IMR-90 (cell line): ENCODE results near the gene AOPEP. TPM values are rescaled to one million over a fixed set of nuclear protein-coding genes. Genes with fewer than 3 reads are reported as not detected.

ENCODE experiments used
- ATAC-seq: fragments of 200-7000 bp; cut with Tn5 transposase; 2 replicates; pipeline ENCODE4 v1.9.1; 2020; ENCODE audit warnings: low read depth, mild to moderate bottlenecking, moderate library complexity
- BruUV-seq: library from RNA; stranded (reverse); fragments of 400-500 nt; replicated peaks from 2 replicates; lab custom pipeline; 2021; lab: Mats Ljungman, UMichigan
- CTCF ChIA-PET: fragments of 300-600 bp; formaldehyde crosslinking; extraction: SDS; loops from one replicate; lab custom pipeline; 2021; ENCODE audit warnings: antibody characterized with exemption; lab: Yijun Ruan, JAX
- POLR2A ChIA-PET: fragments of 300-600 bp; sonication (Branson Sonifier 250); formaldehyde crosslinking; loops from one replicate; lab custom pipeline; 2022; ENCODE audit warnings: antibody characterized with exemption; ENCODE audit not compliant: unreplicated experiment; lab: Charles Lee
- DNase-seq: peaks from one replicate; pipeline ENCODE4 v3.0.0; 2013
- H2AFZ ChIP-seq: replicated peaks from 2 replicates; pipeline ENCODE3; 2013; ENCODE audit warnings: low read length, mild to moderate bottlenecking; ENCODE audit not compliant: poor library complexity
- H2AK5ac ChIP-seq: 2 replicates; pipeline ENCODE4 v1.6.1; 2013; ENCODE audit warnings: low read depth, low read length, inconsistent platforms
- H2AK9ac ChIP-seq: replicated peaks from 2 replicates; pipeline ENCODE3; 2013; ENCODE audit warnings: mild to moderate bottlenecking, low read depth, low read length, moderate library complexity; ENCODE audit not compliant: poor library complexity
- H2BK120ac ChIP-seq: 2 replicates; pipeline ENCODE4 v1.6.1; 2013; ENCODE audit warnings: low read depth, low read length, inconsistent platforms
- H2BK15ac ChIP-seq: 3 replicates; pipeline ENCODE4 v1.6.1; 2013; ENCODE audit warnings: low read depth, low read length, inconsistent platforms
- H2BK20ac ChIP-seq: 2 replicates; pipeline ENCODE4 v1.6.1; 2013; ENCODE audit warnings: low read depth, mild to moderate bottlenecking, inconsistent platforms, low read length, moderate library complexity
- H2BK5ac ChIP-seq: 2 replicates; pipeline ENCODE4 v1.6.1; 2013; ENCODE audit warnings: mild to moderate bottlenecking, low read depth, low read length, inconsistent platforms; ENCODE audit not compliant: poor library complexity, severe bottlenecking
- H3K14ac ChIP-seq: replicated peaks from 2 replicates; pipeline ENCODE4 v1.6.1; 2013; ENCODE audit warnings: low read depth, low read length, inconsistent platforms
- H3K18ac ChIP-seq: 2 replicates; pipeline ENCODE4 v1.6.1; 2013; ENCODE audit warnings: low read depth, low read length, control low read depth
- H3K23ac ChIP-seq: 2 replicates; pipeline ENCODE4 v1.6.1; 2013; ENCODE audit warnings: low read depth, low read length, inconsistent platforms
- H3K27ac ChIP-seq: 2 replicates; pipeline ENCODE4 v1.5.1; 2013; ENCODE audit warnings: mild to moderate bottlenecking, control low read depth, low read length; ENCODE audit not compliant: insufficient read depth
- H3K27me3 ChIP-seq: 2 replicates; pipeline ENCODE4 v1.6.1; 2013; ENCODE audit warnings: low read length; ENCODE audit not compliant: control insufficient read depth, insufficient read depth
- H3K36me3 ChIP-seq: 2 replicates; pipeline ENCODE4 v1.6.1; 2013; ENCODE audit warnings: low read length, mixed read lengths; ENCODE audit not compliant: control insufficient read depth, insufficient read depth
- H3K4ac ChIP-seq: 2 replicates; pipeline ENCODE4 v1.6.1; 2013; ENCODE audit warnings: low read depth, low read length, inconsistent platforms
- H3K4me1 ChIP-seq: 2 replicates; pipeline ENCODE4 v1.6.1; 2013; ENCODE audit warnings: low read length, mixed read lengths; ENCODE audit not compliant: control insufficient read depth, insufficient read depth
- H3K4me2 ChIP-seq: 2 replicates; pipeline ENCODE4 v1.6.1; 2013; ENCODE audit warnings: low read depth, mild to moderate bottlenecking, control low read depth, low read length, moderate library complexity
- H3K4me3 ChIP-seq: 2 replicates; pipeline ENCODE4 v1.5.1; 2013; ENCODE audit warnings: low read depth, mild to moderate bottlenecking, control low read depth, low read length, moderate library complexity; ENCODE audit not compliant: insufficient read depth
- H3K56ac ChIP-seq: 2 replicates; pipeline ENCODE4 v1.6.1; 2013; ENCODE audit warnings: low read length, inconsistent platforms; ENCODE audit not compliant: insufficient read depth; ENCODE audit errors: extremely low read depth
- H3K79me1 ChIP-seq, 2 experiments: 2 replicates each; pipeline ENCODE4 v1.6.1; 2013; ENCODE audit warnings: low read length in 2 of 2, inconsistent platforms in 1 of 2, low read depth in 1 of 2
- H3K9ac ChIP-seq: 2 replicates; pipeline ENCODE4 v1.6.1; 2013; ENCODE audit warnings: low read depth, low read length, control low read depth
- H3K9me1 ChIP-seq: 2 replicates; pipeline ENCODE4 v1.6.1; 2013; ENCODE audit warnings: low read length, inconsistent platforms; ENCODE audit not compliant: insufficient read depth
- H3K9me3 ChIP-seq: 2 replicates; pipeline ENCODE4 v1.6.1; 2013; ENCODE audit warnings: low read length; ENCODE audit not compliant: control insufficient read depth, insufficient read depth
- H4K20me1 ChIP-seq: 2 replicates; pipeline ENCODE4 v1.6.1; 2013; ENCODE audit warnings: low read length, inconsistent platforms; ENCODE audit not compliant: insufficient read depth
- H4K5ac ChIP-seq: 2 replicates; pipeline ENCODE4 v1.6.1; 2013; ENCODE audit warnings: mild to moderate bottlenecking, low read depth, low read length, control low read depth
- H4K8ac ChIP-seq, 2 experiments: 2 replicates each; pipeline ENCODE4 v1.6.1; 2013; ENCODE audit warnings: low read depth in 2 of 2, low read length in 2 of 2, control low read depth in 1 of 2, inconsistent platforms in 1 of 2
- H4K91ac ChIP-seq: 2 replicates; pipeline ENCODE4 v1.6.1; 2013; ENCODE audit warnings: low read depth, low read length, inconsistent platforms; ENCODE audit not compliant: insufficient read depth
- BHLHE40 ChIP-seq: fragments of 150-350 bp; IDR thresholded peaks from 2 replicates; pipeline ENCODE4 v1.6.1; 2016; ENCODE audit warnings: mild to moderate bottlenecking, low read depth, low read length
- CEBPB ChIP-seq: IDR thresholded peaks from 2 replicates; pipeline ENCODE4 v1.6.1; 2012; ENCODE audit warnings: low read depth, low read length, improper control_type of control experiment
- CHD1 ChIP-seq: IDR thresholded peaks from 2 replicates; pipeline ENCODE4 v1.6.1; 2012; ENCODE audit warnings: low read depth, low read length, improper control_type of control experiment
- FOS ChIP-seq: fragments of 150-350 bp; IDR thresholded peaks from 2 replicates; pipeline ENCODE4 v1.6.1; 2016; ENCODE audit warnings: low read depth, low read length
- MAZ ChIP-seq: IDR thresholded peaks from 2 replicates; pipeline ENCODE4 v1.6.1; 2012; ENCODE audit warnings: low read depth, mild to moderate bottlenecking, low read length, improper control_type of control experiment, moderate library complexity, borderline replicate concordance
- MXI1 ChIP-seq: IDR thresholded peaks from 2 replicates; pipeline ENCODE4 v1.6.1; 2012; ENCODE audit warnings: low read depth, mild to moderate bottlenecking, low read length, moderate library complexity, borderline replicate concordance
- NFE2L2 ChIP-seq: fragments of 150-350 bp; IDR thresholded peaks from 2 replicates; pipeline ENCODE4 v1.6.1; 2016; ENCODE audit warnings: low read depth, mild to moderate bottlenecking, low read length
- POLR2A ChIP-seq: IDR thresholded peaks from 2 replicates; pipeline ENCODE4 v1.6.1; 2012; ENCODE audit warnings: mild to moderate bottlenecking, low read depth, low read length
- RAD21 ChIP-seq: IDR thresholded peaks from 2 replicates; pipeline ENCODE4 v1.6.1; 2012; ENCODE audit warnings: low read length, improper control_type of control experiment
- RFX5 ChIP-seq: IDR thresholded peaks from 2 replicates; pipeline ENCODE4 v1.8.0; 2012; ENCODE audit warnings: low read depth, mild to moderate bottlenecking, low read length, moderate library complexity
- SMC3 ChIP-seq: fragments of 150-350 bp; IDR thresholded peaks from 2 replicates; pipeline ENCODE4 v1.6.1; 2016; ENCODE audit warnings: low read depth, mild to moderate bottlenecking, antibody characterized with exemption, low read length, moderate library complexity
- WGBS, 2 experiments: methylation state at CpG; one replicate each; pipeline versions ENCODE4 v1.1.5 to v1.1.7; 2013; ENCODE audit warnings: missing lambda C conversion rate in 2 of 2; ENCODE audit not compliant: insufficient read length in 1 of 2; ENCODE audit errors: extremely low coverage in 2 of 2; 5-methylcytosine and 5-hydroxymethylcytosine counted together
- dilution Hi-C: fragments of 300-500 bp; cut with HindIII; formaldehyde crosslinking; loops from one replicate; pipeline ENCODE4 v1.14.3; 2018; ENCODE audit warnings: low sequenced_read_pairs; ENCODE audit not compliant: unreplicated experiment
- in situ Hi-C: fragments of 300-500 bp; cut with MboI; formaldehyde crosslinking; loops from 3 replicates; pipeline ENCODE4 v1.14.3; 2019; ENCODE audit warnings: low sequenced_read_pairs, inconsistent platforms, mixed read lengths
- intact Hi-C: fragments of 100-400 bp; cut with micrococcal nuclease; formaldehyde crosslinking; loops from 2 replicates; pipeline ENCODE4 v1.10.0; 2022
- polyA plus RNA-seq, 3 experiments: library from polyadenylated mRNA; depleted of rRNA; stranded (reverse); fragments of >200 nt; gene quantifications; 2 replicates each; pipeline ENCODE4 v1.2.3, GENCODE V29; 2012; ENCODE audit warnings: low replicate concordance in 1 of 3
- total RNA-seq: library from RNA; depleted of rRNA; stranded (reverse); fragments of >200 nt; gene quantifications from 2 replicates; pipeline ENCODE4 v1.2.3, GENCODE V29; 2012
- TF ChIP-seq, protein P1 (sequence below): conservative IDR thresholded peaks from 2 replicates; pipeline ENCODE4 v1.5.1; 2012; ENCODE audit warnings: mild to moderate bottlenecking, low read depth, low read length, improper control_type of control experiment
- TF ChIP-seq, protein P2 (sequence below): fragments of 150-350 bp; IDR thresholded peaks from 2 replicates; pipeline ENCODE4 v1.6.1; 2016; ENCODE audit warnings: low read depth, mild to moderate bottlenecking, low read length, moderate library complexity, borderline replicate concordance
- TF ChIP-seq, protein P3 (sequence below): fragments of 150-350 bp; IDR thresholded peaks from 2 replicates; pipeline ENCODE4 v1.6.1; 2017; ENCODE audit warnings: mild to moderate bottlenecking, antibody characterized with exemption, low read length, low read depth

Gene AOPEP
- total and polyA plus RNA-seq, 2 of the 4 experiments (the other 2 are of a cell fraction) = 34.9 to 38.7 TPM

DNA sequence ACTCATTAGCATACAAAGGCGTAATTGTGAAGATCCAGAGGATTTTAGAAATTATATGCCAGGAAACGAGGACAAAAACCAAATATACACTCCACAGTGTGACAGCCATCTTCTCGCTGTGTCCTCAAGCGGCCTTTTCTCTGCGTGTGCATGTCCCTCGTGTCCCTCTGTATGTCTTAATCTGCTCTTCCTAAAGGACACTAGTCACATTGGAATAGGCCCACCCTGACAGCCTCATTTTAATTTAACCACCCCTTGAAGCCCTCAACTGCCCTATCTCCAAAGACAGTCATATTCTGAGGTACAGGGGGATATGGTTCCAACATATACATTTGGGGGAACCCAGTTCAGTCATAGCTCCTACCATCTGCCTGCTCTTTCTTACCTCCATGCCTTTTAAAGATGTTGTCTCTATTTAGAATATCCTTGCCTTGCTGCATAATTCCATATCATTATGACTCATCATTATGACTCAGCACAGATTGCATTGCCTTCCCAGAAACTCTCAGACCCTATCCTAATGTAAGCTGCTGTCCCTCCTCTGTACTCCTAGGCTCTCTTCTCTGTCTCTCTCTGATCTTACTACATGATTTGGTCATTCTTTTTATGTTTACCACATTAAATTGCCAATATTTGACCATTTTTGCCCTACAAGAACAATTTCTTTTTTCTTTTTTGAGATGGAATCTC lies 210.9 kb downstream of the AOPEP start:
- WGBS, 2 experiments = 100% methylated on average over 3 of the region's 6 CpGs; no CpG with 5 or more reads in 1 of the 2 experiments
- DNase-seq (peak; percentile 98), ATAC-seq (peak; percentile 86)
- ChIA-PET POLR2A (interaction anchor here (1.0 kb wide), 1 partner anchor 66 kb away, joined by 3 read pairs; no protein-coding TSS in a partner anchor), CTCF (interaction anchor here (0.6 to 1.3 kb wide), 2 partner anchors 23 to 1169 kb away, joined by 3 to 4 read pairs; no protein-coding TSS in a partner anchor)
- no peaks in the 10 kb centered on the region for H3K36me3 ChIP-seq
- H3K27ac ChIP-seq = peak overlapping the region; percentile 89
- H4K20me1 ChIP-seq = no peaks in the 10 kb centered on the region
- peak overlapping the region; percentile 98 for H3K4ac ChIP-seq
- H2BK15ac ChIP-seq = peak overlapping the region; percentile 95; the same call in 2 of the 3 replicates
- dilution Hi-C loops (no loop called here), intact Hi-C loops (loop anchor here (2.0 kb wide), 1 partner anchor 15 kb away; no protein-coding TSS in a partner anchor), in situ Hi-C loops (no loop called here)
- H3K9me3 ChIP-seq = no peaks in the 10 kb centered on the region
- H3K4me1 ChIP-seq = peaks cover 33% of the 10 kb centered on the region
- H2AK5ac ChIP-seq = peak overlapping the region; percentile 97
- H3K56ac ChIP-seq = peak overlapping the region; percentile 68
- H3K27me3 ChIP-seq = no peaks in the 10 kb centered on the region
- BruUV-seq = no TSS peak
- H2BK5ac ChIP-seq = peak overlapping the region; percentile 96
- peak overlapping the region; percentile 99 for H2BK20ac ChIP-seq
- peak overlapping the region; percentile 96 for H3K14ac ChIP-seq
- H3K9ac ChIP-seq = no peak overlapping the region
- H3K4me3 ChIP-seq = no peak overlapping the region
- peak overlapping the region; percentile 68; the same call in 1 of the 2 replicates for H3K4me2 ChIP-seq
- peak overlapping the region; percentile 100 for H3K18ac ChIP-seq
- H4K5ac ChIP-seq = peak overlapping the region; percentile 99
- peak overlapping the region; percentile 97 for H2BK120ac ChIP-seq
- H4K91ac ChIP-seq = peak overlapping the region; percentile 98
- H4K8ac ChIP-seq = peak overlapping the region; percentile 52 to 90
- H3K23ac ChIP-seq = peak overlapping the region; percentile 90
- peaks cover 19% of the 10 kb centered on the region for H3K9me1 ChIP-seq
- H2AFZ ChIP-seq = peak overlapping the region; percentile 12
- H3K79me1 ChIP-seq = peaks cover 10 to 33% of the 10 kb centered on the region in 2 experiments; a peak in 3 of 4 replicates
- peak overlapping the region; percentile 29 for H2AK9ac ChIP-seq
- TF ChIP-seq CHD1 (no peak), SMC3 (no peak), RFX5 (no peak), MAZ (no peak), RAD21 (peak; percentile 27), CEBPB (peak; percentile 93), NFE2L2 (peak; percentile 98), FOS (peak; percentile 100), MXI1 (no peak), BHLHE40 (peak; percentile 77; the same call in 1 of the 2 replicates), POLR2A (no peak)
- TF ChIP-seq, protein P1, sequence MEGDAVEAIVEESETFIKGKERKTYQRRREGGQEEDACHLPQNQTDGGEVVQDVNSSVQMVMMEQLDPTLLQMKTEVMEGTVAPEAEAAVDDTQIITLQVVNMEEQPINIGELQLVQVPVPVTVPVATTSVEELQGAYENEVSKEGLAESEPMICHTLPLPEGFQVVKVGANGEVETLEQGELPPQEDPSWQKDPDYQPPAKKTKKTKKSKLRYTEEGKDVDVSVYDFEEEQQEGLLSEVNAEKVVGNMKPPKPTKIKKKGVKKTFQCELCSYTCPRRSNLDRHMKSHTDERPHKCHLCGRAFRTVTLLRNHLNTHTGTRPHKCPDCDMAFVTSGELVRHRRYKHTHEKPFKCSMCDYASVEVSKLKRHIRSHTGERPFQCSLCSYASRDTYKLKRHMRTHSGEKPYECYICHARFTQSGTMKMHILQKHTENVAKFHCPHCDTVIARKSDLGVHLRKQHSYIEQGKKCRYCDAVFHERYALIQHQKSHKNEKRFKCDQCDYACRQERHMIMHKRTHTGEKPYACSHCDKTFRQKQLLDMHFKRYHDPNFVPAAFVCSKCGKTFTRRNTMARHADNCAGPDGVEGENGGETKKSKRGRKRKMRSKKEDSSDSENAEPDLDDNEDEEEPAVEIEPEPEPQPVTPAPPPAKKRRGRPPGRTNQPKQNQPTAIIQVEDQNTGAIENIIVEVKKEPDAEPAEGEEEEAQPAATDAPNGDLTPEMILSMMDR = no peak
- TF ChIP-seq, protein P2, sequence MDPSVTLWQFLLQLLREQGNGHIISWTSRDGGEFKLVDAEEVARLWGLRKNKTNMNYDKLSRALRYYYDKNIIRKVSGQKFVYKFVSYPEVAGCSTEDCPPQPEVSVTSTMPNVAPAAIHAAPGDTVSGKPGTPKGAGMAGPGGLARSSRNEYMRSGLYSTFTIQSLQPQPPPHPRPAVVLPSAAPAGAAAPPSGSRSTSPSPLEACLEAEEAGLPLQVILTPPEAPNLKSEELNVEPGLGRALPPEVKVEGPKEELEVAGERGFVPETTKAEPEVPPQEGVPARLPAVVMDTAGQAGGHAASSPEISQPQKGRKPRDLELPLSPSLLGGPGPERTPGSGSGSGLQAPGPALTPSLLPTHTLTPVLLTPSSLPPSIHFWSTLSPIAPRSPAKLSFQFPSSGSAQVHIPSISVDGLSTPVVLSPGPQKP = no peak
- TF ChIP-seq, protein P3, sequence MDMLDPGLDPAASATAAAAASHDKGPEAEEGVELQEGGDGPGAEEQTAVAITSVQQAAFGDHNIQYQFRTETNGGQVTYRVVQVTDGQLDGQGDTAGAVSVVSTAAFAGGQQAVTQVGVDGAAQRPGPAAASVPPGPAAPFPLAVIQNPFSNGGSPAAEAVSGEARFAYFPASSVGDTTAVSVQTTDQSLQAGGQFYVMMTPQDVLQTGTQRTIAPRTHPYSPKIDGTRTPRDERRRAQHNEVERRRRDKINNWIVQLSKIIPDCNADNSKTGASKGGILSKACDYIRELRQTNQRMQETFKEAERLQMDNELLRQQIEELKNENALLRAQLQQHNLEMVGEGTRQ = no peak
